Large intestine (tissue), 12 donors: ENCODE results near the gene GRXCR1. TPM values are rescaled to one million over a fixed set of nuclear protein-coding genes. Genes with fewer than 3 reads are reported as not detected.

ENCODE experiments used
- DNase-seq, 2 donors: peaks; one replicate each; pipeline versions ENCODE4 v3.0.0 to v3.0.0-alpha.2; 2013
- H3K27ac ChIP-seq: one replicate; pipeline ENCODE4 v1.5.1; 2013; ENCODE audit warnings: low read length
- H3K27me3 ChIP-seq: 2 replicates; pipeline ENCODE4 v1.6.1; 2013; ENCODE audit warnings: low read length; ENCODE audit not compliant: control insufficient read depth, insufficient read depth
- H3K36me3 ChIP-seq: 2 replicates; pipeline ENCODE4 v1.6.1; 2013; ENCODE audit warnings: low read length; ENCODE audit not compliant: control insufficient read depth, insufficient read depth
- H3K4me1 ChIP-seq: one replicate; pipeline ENCODE4 v1.6.1; 2013; ENCODE audit warnings: low read length; ENCODE audit not compliant: control insufficient read depth, insufficient read depth
- H3K4me3 ChIP-seq: one replicate; pipeline ENCODE4 v1.5.1; 2013; ENCODE audit warnings: low read length
- H3K9me3 ChIP-seq: one replicate; pipeline ENCODE4 v1.6.1; 2013; ENCODE audit warnings: mild to moderate bottlenecking, low read depth, low read length, moderate library complexity; ENCODE audit not compliant: control insufficient read depth
- WGBS: methylation state at CpG from one replicate; pipeline ENCODE4 v1.1.5; 2013; ENCODE audit warnings: low lambda C conversion rate; ENCODE audit not compliant: insufficient coverage; 5-methylcytosine and 5-hydroxymethylcytosine counted together
- long read RNA-seq, 11 donors: transcript quantifications; one replicate each; lab custom pipeline, GENCODE V29; 2026
- polyA plus RNA-seq: library from polyadenylated mRNA; unstranded; fragments of 120-200 nt; gene quantifications from one replicate; pipeline ENCODE4 v1.2.1, GENCODE V29; 2013

GRXCR1 gene
- not detected for polyA plus RNA-seq
- long read RNA-seq, donor 1, result 0 reads
- long read RNA-seq, donor 2, result 0 reads
- long read RNA-seq, donor 3, result 0 reads
- long read RNA-seq, donor 4, result 0 reads
- long read RNA-seq, donor 5, result 0 reads
- long read RNA-seq, donor 6, result 0 reads
- long read RNA-seq, donor 7, result 0 reads
- long read RNA-seq, donor 8, result 0 reads
- long read RNA-seq, donor 9, result 0 reads
- long read RNA-seq, donor 10, result 0 reads
- long read RNA-seq, donor 11, result 0 reads

DNA sequence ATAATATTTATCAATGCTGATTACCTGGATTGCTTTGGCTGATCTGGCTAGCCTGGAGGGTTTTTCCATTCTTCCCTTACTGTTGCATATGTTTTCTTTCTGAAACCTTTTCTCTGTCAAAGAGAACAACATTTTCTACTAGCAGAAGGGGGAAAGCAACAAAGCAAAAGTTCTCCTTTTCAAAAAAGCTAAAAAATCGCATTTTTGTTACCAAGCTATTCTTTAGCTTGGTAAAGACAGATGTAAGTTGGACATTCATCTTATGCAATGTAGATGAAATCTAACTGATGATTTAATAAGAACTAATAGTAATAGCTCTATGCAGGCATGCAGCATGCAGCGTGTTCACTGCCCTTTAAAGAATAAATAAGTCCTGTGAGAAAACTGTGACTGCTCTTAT is at the start of gene GRXCR1:
GRXCR1 (plus strand) TSS at position 301 of the 400 bp plus-strand sequence. CDS start 554 bp downstream, outside the sequence.
- H3K27me3 ChIP-seq, result no peaks in the 10 kb centered on the region
- no peak within 1 kb of the TSS for H3K27ac ChIP-seq
- no peaks in the 10 kb centered on the region for H3K36me3 ChIP-seq
- no peaks in the 10 kb centered on the region for H3K9me3 ChIP-seq
- no peak for DNase-seq
- no peak within 1 kb of the TSS for H3K4me3 ChIP-seq
- WGBS, result 71% methylated on average over 1 of the region's 2 CpGs
- H3K4me1 ChIP-seq, result no peaks in the 10 kb centered on the region

DNA sequence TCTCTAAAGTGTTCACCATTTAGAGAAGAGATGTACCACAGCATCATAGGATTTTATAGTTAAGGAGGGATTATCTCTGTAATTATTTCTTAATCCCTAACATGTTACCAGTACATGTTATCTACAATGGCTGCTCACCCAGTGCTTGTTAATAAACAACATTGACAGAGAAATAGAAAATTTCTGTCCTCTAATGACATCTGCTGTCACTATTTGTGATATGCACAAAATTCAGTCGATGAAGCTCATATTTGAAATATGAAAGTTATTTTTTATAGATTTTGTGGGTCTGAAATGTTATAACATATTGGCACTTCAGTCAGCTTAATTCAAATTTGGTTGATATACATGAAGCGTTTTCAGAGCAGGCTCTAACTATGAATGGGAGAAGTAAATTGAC is 48.8 kb upstream of the GRXCR1 start:
- Histone ChIP-seq H3K4me3 (no peak overlapping the region), H3K36me3 (no peaks in the 10 kb centered on the region), H3K4me1 (no peaks in the 10 kb centered on the region), H3K27me3 (no peaks in the 10 kb centered on the region), H3K27ac (no peak overlapping the region), H3K9me3 (no peaks in the 10 kb centered on the region)
- no peak for DNase-seq
- no CpG with 5 or more reads among the region's 2 CpGs for WGBS

DNA sequence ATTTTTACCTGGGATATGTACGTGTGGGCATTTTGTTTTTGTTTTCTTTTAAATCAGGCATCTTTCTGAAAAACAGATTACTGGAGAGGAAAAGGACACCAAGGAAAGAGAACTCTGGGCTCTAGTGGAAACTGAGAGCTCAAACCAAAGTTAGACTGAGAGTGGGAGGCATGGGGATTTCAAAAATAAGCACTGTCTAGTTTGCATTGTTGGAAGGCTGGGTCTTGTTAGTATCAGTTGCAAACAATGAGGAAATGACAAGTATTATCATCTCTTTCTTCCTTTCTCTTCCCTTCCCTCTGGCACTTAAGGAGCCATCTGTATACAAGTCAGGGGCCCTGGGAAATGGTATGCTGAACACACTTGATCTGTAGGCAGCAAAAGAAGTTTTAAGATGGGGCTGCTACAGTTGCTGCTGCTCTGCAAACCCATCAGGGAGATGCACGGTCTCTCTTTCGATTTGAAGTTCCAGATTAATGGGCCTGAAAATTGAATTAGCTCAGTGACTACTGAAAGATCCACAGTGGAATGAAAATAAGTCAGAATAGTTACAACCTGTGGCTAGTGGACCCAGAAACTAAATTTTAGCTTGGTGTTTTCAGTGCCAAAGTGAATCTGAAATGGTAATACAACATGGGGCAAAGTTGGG is 48.0 kb upstream of the GRXCR1 start:
- Histone ChIP-seq H3K27me3 (no peaks in the 10 kb centered on the region), H3K27ac (no peak overlapping the region), H3K36me3 (no peaks in the 10 kb centered on the region), H3K4me3 (no peak overlapping the region), H3K9me3 (no peaks in the 10 kb centered on the region), H3K4me1 (no peaks in the 10 kb centered on the region)
- no peak for DNase-seq
- WGBS, result no CpG with 5 or more reads among the region's 3 CpGs

DNA sequence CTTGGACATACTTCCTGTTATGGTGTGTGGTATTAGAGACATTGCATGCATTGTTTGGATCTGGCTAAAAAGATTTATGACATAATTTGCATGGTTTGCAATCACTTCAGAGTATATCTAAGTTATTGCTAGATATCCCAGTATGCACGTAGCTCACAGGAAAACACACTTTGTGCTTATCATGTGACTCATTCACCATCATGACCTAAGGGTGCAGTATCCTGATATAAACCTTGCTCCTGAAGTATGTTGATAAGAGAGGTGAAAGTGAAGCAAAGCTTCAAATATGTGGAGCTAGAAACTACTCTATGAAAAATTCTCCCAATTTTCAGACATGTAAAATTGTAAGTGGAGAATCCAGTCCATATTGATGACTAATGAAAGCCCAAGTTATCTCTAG is 46.9 kb upstream of the GRXCR1 start:
- H3K27me3 ChIP-seq, result no peaks in the 10 kb centered on the region
- H3K9me3 ChIP-seq, result no peaks in the 10 kb centered on the region
- WGBS, result no CpG with 5 or more reads among the region's 1 CpG

DNA sequence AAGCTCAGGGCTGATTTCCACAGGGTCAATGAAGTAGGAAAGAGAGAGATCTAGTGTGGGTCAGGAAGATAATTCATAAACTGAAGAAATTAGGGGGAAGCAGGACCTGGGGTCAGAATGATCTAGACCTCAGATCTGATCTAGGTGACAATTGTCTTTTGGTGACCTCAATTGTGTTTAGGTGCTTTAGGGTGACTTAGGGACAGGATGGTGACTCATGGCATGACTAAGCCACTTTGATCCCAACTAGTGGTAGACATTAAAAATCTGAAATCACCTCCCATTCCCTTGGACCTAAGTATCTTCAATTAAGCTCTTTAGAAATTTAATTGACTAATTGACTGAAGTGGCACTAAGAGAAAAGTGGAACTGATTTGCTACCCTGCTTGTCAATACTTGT is 36.7 kb upstream of the GRXCR1 start:
- Histone ChIP-seq H3K27me3 (no peaks in the 10 kb centered on the region), H3K4me3 (no peak overlapping the region), H3K27ac (no peak overlapping the region), H3K9me3 (no peaks in the 10 kb centered on the region), H3K4me1 (no peaks in the 10 kb centered on the region), H3K36me3 (no peaks in the 10 kb centered on the region)
- DNase-seq, result no peak

More for the DNA sequence above, 46.9 kb upstream of the GRXCR1 start:
- Histone ChIP-seq H3K36me3 (no peaks in the 10 kb centered on the region), H3K27ac (no peak overlapping the region), H3K4me1 (no peaks in the 10 kb centered on the region), H3K4me3 (no peak overlapping the region)
- DNase-seq, result peak; percentile 3 to 29

DNA sequence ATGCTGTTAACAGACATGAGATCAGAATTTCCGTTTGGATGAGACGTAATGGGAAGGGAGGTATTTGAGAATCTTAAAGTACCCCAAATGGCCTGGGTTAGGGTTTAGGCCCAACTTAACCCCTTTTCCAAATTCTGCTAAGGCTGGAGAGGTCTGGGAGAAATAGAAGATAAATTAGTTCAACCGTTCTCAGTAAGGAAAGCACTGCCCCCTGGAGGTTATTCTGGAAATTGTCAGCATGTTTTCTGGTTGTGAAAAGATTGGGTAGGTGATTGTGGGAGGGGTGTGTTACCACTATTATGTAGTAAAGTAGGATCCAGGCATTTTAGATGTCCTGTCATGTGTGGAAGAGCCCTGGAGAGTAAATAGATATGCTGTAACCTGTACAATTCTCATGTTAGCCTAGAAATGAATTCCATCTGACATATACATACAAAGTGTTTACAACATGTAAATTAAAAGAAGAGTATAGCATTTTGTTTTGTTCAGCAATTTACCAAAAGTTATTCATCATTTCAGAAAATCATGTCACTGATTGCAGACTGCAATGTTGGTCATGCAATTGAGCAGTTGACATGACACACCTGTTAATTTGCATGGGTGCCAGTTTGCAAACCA is 26.8 kb upstream of the GRXCR1 start:
- Histone ChIP-seq H3K4me3 (no peak overlapping the region), H3K27me3 (peaks cover 2% of the 10 kb centered on the region), H3K36me3 (no peaks in the 10 kb centered on the region), H3K4me1 (no peaks in the 10 kb centered on the region), H3K9me3 (no peaks in the 10 kb centered on the region), H3K27ac (no peak overlapping the region)
- peak; percentile 12 to 24 for DNase-seq
- no CpG with 5 or more reads among the region's 3 CpGs for WGBS

DNA sequence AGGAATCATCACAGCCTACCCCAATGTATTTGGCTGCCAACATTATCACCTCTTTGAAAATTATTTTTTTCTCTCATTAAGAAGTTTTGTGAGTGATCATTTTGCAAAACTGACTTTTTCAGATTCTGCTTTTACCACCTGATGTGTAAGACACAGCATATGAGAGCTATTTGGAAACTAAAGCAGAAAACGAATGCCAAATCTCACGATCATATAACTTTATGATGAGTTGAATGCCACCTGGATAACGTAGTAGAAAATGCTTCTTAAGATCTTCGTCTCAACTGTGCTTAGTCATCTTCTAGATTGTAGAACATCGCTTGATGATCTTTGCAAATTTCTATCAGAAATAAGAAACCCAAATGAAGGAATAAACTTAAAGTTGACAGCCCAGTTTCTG is 21.3 kb upstream of the GRXCR1 start:
- no peak for DNase-seq
- no CpG with 5 or more reads among the region's 5 CpGs for WGBS

DNA sequence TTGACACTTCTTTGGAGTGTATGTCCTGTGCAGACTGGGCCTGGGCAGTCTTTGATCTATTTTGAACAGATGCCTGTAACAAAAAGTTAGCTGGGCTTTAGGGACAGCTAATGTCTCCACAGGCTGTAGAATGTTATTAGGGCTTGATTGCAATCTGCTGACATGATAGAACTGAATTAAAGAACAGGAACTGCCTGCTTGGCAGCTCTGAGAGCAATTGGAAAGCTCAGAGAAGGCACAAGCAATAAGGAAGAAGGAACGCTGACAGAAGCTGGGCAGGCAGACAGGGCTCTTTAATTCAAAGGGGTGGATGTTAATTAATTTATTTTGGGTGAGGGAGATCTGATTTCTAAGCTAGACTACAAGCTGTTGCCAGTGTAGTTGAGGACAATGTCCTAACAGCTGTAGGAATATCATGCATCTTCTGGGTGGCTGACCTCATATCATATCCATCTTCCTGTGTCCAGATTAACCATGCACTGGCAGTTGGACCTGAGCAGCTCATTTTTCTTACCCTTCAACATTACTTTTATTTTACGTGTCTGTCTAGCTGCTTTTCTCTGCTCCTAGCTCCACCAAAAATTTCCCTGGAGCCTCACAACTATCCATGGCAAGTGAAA is 20.7 kb upstream of the GRXCR1 start:
- Histone ChIP-seq H3K4me1 (no peaks in the 10 kb centered on the region), H3K9me3 (no peaks in the 10 kb centered on the region), H3K27me3 (peaks cover 2% of the 10 kb centered on the region), H3K36me3 (no peaks in the 10 kb centered on the region), H3K4me3 (no peak overlapping the region), H3K27ac (no peak overlapping the region)
- 57% methylated on average over 1 of the region's 2 CpGs for WGBS
- DNase-seq, result no peak

More for the DNA sequence above, 21.3 kb upstream of the GRXCR1 start:
- Histone ChIP-seq H3K36me3 (no peaks in the 10 kb centered on the region), H3K9me3 (no peaks in the 10 kb centered on the region), H3K27me3 (peaks cover 2% of the 10 kb centered on the region), H3K4me1 (no peaks in the 10 kb centered on the region), H3K27ac (no peak overlapping the region), H3K4me3 (no peak overlapping the region)

DNA sequence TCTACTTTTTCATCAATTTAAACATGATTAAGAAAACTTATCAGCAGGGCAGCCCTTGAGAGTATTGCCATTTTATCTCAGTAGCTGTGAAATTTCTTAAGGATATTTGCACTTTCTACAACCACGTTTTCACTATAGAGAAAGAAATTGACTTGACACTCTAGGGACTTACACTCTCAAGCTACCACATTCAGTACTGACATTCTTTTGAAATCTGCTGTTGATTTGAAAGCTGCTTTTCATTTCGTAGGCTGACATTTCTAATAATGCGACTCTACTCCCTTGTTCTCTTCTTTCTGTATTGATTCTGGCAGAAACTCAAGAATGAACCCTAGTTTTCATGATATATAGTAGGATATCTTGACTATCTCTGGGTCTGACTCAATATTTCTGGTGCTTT is 13.7 kb upstream of the GRXCR1 start:
- H3K36me3 ChIP-seq, result no peaks in the 10 kb centered on the region
- WGBS, result 63% methylated on average over 3 of the region's 3 CpGs
- no peak overlapping the region for H3K4me3 ChIP-seq
- no peak overlapping the region for H3K27ac ChIP-seq
- H3K4me1 ChIP-seq, result no peaks in the 10 kb centered on the region
- no peaks in the 10 kb centered on the region for H3K9me3 ChIP-seq
- no peaks in the 10 kb centered on the region for H3K27me3 ChIP-seq
- no peak for DNase-seq

DNA sequence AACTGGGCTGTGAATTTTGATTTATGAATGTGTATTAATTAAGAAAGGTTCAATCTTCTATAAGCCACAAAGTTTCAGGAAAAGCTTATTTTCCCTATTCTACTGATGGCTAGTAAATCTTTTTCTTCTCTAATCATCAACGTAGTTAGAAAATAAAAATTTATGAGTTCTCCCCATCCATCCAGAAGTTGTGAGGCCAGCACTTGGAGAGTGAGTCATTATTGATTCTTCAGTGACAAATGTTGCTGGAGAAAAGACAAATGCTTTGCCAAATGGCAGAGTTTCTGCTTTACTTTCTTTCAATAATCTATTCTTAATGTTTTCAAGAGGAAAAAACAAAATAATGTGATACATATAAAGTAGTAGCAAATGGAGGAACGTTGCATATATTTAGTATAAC is 11.3 kb upstream of the GRXCR1 start:
- Histone ChIP-seq H3K27me3 (no peaks in the 10 kb centered on the region), H3K9me3 (no peaks in the 10 kb centered on the region), H3K27ac (no peak overlapping the region), H3K36me3 (no peaks in the 10 kb centered on the region), H3K4me3 (no peak overlapping the region), H3K4me1 (no peaks in the 10 kb centered on the region)
- WGBS, result 67% methylated on average over 1 of the region's 2 CpGs
- DNase-seq, result no peak
